Fibroblast of the aortic adventitia (primary cell): ENCODE measurements around the gene FBXO10. TPM values are rescaled to one million over a fixed set of nuclear protein-coding genes. Genes with fewer than 3 reads are reported as not detected.

Experiments
- DNase-seq: peaks from one replicate; pipeline ENCODE4 v3.0.0-alpha.2; 2010; ENCODE audit warnings: low read depth
- H3K4me3 ChIP-seq: 2 replicates; pipeline ENCODE4 v1.5.1; 2011; ENCODE audit warnings: low read depth, mild to moderate bottlenecking, control low read depth, low read length, moderate library complexity
- total RNA-seq: library from RNA; depleted of rRNA; stranded (reverse); fragments of >200 nt; gene quantifications from 2 replicates; pipeline ENCODE4 v1.2.3, GENCODE V29; 2012; ENCODE audit warnings: low replicate concordance
- TF ChIP-seq, protein P1 (sequence below): IDR thresholded peaks from 2 replicates; pipeline ENCODE4 v1.5.1; 2011; ENCODE audit warnings: mild to moderate bottlenecking, low read length, control low read depth, inconsistent platforms; ENCODE audit not compliant: insufficient read depth

The FBXO10 gene
- total RNA-seq, 1 donor: 7.6 TPM

DNA sequence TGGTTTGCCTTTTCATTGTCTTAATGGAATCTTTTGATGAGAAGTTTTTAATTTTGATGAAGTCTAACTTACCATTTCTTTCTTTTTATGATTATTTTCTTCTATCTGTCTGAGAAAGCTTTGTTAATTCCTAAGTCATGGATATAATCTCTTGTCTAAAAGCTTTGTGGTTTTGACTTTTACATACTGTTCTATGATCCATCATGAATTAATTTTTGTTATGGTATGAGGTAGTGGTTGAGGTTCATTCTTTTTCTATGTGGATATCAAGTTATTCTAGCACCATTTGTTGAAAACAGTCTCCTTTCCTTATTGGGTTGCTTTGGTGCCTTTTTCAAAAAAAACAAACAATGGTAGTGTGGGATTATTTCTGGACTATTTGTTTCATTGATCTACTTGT, 20.4 kb downstream of the FBXO10 start:
- TF ChIP-seq, protein P1, sequence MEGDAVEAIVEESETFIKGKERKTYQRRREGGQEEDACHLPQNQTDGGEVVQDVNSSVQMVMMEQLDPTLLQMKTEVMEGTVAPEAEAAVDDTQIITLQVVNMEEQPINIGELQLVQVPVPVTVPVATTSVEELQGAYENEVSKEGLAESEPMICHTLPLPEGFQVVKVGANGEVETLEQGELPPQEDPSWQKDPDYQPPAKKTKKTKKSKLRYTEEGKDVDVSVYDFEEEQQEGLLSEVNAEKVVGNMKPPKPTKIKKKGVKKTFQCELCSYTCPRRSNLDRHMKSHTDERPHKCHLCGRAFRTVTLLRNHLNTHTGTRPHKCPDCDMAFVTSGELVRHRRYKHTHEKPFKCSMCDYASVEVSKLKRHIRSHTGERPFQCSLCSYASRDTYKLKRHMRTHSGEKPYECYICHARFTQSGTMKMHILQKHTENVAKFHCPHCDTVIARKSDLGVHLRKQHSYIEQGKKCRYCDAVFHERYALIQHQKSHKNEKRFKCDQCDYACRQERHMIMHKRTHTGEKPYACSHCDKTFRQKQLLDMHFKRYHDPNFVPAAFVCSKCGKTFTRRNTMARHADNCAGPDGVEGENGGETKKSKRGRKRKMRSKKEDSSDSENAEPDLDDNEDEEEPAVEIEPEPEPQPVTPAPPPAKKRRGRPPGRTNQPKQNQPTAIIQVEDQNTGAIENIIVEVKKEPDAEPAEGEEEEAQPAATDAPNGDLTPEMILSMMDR: no peak
- no peak overlapping the region for H3K4me3 ChIP-seq
- DNase-seq: no peak

DNA sequence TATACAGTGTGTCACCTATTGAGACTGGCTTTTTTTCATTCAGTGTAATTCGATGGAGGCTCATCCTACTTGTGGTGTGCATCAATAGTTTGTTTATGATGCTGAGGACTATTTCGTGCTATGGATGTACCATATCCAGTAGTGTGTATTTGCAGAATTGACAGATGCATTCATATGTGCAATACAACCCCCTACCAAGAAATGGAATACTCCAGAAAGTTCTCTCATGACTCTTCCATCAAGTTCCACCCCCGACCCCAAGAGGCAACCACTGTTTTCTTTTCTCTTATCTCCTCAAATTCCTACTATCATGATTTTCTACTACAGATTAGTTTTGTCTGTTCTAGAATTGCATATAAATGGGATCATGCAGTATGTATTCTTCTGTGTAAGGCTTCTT, 21.9 kb downstream of the FBXO10 start:
- H3K4me3 ChIP-seq: no peak overlapping the region
- DNase-seq: no peak
- TF ChIP-seq, protein P1: no peak

DNA sequence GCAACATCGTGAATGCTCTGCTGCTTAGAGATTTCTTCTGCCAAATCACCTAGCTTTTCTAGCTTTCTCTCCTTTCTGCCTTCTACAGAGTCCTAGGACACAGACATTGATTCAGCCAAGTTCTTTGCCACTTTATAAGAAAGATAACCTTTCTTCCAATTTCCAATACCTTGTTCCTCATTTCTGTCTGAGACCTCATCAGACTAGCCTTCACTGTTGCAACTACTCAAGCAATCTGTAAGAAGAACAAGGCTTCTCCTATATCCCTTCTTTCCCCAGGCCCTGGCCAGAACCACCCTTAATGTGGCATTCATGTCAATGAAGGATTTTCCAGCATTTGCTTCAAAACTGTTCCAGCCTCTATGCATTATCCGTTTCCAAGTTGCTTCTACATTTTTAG, 24.3 kb downstream of the FBXO10 start:
- DNase-seq: no peak
- TF ChIP-seq, protein P1: no peak
- H3K4me3 ChIP-seq: no peak overlapping the region

DNA sequence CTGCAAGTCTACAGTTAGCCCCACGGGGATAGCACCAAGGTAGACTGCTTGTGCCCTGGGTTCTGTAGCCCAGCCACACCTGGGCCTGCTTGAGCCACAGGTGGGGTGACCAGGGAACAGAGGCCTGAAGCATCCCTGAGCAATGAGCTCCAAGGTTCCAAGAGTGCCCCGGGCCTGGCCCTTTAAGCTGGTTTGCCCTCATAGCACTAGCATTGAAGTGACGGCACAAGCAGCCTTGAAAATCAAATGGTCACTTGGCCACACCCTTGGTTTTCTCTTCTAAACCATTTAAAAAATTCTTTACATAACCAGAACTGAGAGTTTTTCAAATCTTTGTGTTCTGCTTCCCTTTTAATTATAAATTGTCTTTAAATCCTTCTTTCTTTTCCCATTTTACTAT, 24.7 kb downstream of the FBXO10 start:
- no peak for DNase-seq
- H3K4me3 ChIP-seq: no peak overlapping the region
- TF ChIP-seq, protein P1: no peak

DNA sequence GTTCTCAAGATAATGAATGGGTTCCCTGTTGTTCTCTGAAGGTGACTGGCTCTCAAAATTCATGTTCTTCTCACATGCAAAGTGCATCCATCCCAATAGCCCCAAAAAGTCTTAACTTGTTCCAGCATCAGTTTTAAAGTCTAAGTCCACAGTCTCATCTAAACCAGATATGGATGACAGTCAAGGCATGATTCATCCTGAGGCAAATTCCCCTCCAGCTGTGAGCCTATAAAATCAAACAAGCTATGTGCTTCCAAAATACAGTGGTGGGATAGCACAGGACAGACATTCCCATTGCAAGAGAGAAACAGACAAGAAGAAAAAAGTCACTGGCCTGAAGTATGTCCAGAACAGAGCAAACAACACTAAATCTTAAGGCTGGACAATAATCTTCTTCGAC, 25.4 kb downstream of the FBXO10 start:
- TF ChIP-seq, protein P1: no peak
- peak; percentile 22 for DNase-seq
- H3K4me3 ChIP-seq: no peak overlapping the region

DNA sequence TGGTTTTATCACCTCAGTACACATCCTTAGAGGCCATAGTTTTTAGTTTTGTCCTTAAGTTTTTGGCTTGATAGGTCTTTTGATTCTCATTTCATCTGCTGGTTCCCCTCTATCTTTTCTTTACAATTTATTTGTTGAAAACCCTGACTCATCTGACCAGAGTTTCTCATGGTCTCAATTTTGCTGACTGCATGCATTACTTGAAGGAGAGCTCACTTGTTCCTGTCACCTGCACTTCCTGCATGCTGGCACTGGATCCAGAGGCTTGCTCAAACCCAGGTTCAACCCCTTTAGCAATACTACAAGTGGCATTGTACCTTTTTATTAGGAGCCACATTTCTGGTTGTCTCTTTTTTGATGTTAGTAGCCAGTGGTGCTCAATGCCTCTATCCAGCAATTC, 26.7 kb downstream of the FBXO10 start:
- DNase-seq: no peak
- no peak overlapping the region for H3K4me3 ChIP-seq
- TF ChIP-seq, protein P1: no peak

DNA sequence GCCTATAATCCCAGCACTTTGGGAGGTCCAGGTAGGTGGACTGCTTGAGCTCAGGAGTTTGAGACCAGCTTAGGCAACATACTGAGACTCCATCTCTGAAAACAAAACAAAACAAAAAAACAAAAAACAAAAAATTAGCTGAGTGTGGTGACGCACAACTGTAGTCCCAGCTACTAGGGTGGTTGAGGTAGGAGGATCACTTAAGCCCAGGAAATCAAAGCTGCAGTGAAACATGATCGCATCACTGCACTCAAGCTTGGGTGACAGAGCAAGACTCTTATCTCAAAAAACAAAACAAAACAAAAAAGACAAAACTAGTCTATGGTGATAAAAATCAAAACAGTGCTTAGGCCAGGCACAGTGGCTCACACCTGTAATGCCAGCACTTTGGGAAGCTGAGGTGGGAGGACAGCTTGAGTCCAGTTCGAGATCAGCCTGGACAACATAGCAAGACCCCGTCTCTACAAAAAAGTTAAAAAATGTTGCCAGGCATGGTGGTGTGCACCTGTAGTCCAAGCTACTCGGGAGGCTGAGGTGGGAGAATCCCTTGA, 28.8 kb downstream of the FBXO10 start:
- no peak overlapping the region for H3K4me3 ChIP-seq
- TF ChIP-seq, protein P1: no peak
- DNase-seq: no peak
